Peyer's patch (tissue), 4 donors: ENCODE measurements around the gene PCDHGA6.

Experiments used
- POLR2A ChIP-seq, 2 donors: fragments of 450-650 bp; IDR thresholded peaks; one replicate each; pipeline ENCODE4 v1.5.1; 2017; ENCODE audit warnings: antibody characterized with exemption in 2 of 2, mild to moderate bottlenecking in 2 of 2, moderate library complexity in 2 of 2
- TF ChIP-seq, protein P1 (sequence below), 6 experiments: fragments of 450-650 bp in 4 of 6; fragments of 200-600 bp in 2 of 6; sonication (generic) in 1 of 6; IDR thresholded peaks; one replicate each; pipeline ENCODE4 v1.5.1; 2017 to 2019; ENCODE audit warnings: antibody characterized with exemption in 6 of 6, mild to moderate bottlenecking in 3 of 6, moderate library complexity in 1 of 6

DNA sequence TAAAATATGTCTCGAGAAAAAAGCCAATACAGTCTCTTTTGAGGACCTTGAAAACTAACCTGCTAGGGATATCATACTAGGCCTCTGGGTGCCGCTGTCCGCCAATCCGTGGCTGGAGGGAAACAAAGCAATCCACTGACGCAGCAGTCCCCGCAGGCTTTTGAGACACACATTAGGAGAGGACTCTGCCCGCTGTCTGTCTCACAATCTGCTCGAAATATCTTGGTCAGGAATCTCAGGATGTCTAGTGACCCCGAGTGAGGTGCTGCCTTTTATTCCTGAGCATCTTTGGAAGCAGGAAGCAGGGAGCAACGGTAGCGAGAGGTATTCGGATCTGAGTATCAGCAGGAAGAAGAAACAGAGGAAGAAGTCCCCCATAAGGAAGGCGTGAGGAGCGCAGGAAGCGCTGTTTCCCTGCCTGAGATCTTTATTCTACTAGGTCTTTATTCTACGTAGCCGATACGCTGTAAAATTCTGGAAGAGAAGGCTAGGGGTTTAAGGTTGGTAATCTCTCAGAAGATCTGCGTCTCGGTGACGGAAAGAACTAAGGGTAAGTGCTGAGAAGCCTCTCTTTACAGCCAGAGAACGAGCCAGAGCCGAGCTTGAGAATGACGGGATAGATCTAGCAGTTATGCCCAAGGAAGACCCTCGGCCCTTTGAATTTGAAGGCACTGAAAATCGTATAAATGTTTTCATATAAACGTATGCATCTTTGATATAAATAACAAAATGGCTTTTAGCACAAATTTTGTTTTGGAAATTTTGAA, 47.4 kb upstream of the PCDHGA6 start:
- TF ChIP-seq, protein P1, sequence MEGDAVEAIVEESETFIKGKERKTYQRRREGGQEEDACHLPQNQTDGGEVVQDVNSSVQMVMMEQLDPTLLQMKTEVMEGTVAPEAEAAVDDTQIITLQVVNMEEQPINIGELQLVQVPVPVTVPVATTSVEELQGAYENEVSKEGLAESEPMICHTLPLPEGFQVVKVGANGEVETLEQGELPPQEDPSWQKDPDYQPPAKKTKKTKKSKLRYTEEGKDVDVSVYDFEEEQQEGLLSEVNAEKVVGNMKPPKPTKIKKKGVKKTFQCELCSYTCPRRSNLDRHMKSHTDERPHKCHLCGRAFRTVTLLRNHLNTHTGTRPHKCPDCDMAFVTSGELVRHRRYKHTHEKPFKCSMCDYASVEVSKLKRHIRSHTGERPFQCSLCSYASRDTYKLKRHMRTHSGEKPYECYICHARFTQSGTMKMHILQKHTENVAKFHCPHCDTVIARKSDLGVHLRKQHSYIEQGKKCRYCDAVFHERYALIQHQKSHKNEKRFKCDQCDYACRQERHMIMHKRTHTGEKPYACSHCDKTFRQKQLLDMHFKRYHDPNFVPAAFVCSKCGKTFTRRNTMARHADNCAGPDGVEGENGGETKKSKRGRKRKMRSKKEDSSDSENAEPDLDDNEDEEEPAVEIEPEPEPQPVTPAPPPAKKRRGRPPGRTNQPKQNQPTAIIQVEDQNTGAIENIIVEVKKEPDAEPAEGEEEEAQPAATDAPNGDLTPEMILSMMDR (IDR thresholded peaks at IDR 0.05), result peak in 5 of 6 experiments; percentile 19 to 48 (median 38)
- no peak for TF ChIP-seq POLR2A (IDR thresholded peaks at IDR 0.05)
